Uterus (tissue), 4 donors: Measurements from ENCODE around the gene GIMAP8. TPM values are rescaled to one million over a fixed set of nuclear protein-coding genes. Genes with fewer than 3 reads are reported as not detected.

Experiments used
- DNase-seq, 2 donors: peaks; one replicate each; pipeline ENCODE4 v3.0.0-alpha.2; 2019 to 2020
- H3K27ac ChIP-seq, 2 donors: fragments of 200-600 bp; sonication (generic); 1 replicate in 1 of 2; 2 replicates in 1 of 2; pipeline ENCODE4 v1.5.1; 2016 to 2018
- H3K27me3 ChIP-seq, 2 donors: fragments of 200-600 bp; sonication (generic); one replicate each; pipeline ENCODE4 v1.5.1; 2018 to 2019; ENCODE audit warnings: control low read depth in 1 of 2
- H3K36me3 ChIP-seq, 2 donors: fragments of 200-600 bp; sonication (generic); one replicate each; pipeline ENCODE4 v1.5.1; 2019; ENCODE audit warnings: control low read depth in 1 of 2
- H3K4me1 ChIP-seq, 2 donors: fragments of 200-600 bp; sonication (generic); one replicate each; pipeline ENCODE4 v1.5.1; 2018 to 2019; ENCODE audit warnings: control low read depth in 1 of 2
- H3K4me3 ChIP-seq, 2 donors: fragments of 200-600 bp; sonication (generic); 1 replicate in 1 of 2; 2 replicates in 1 of 2; pipeline ENCODE4 v1.5.1; 2018 to 2019; ENCODE audit warnings: mild to moderate bottlenecking in 1 of 2
- H3K9me3 ChIP-seq, 2 donors: fragments of 200-600 bp; sonication (generic); one replicate each; pipeline ENCODE4 v1.5.1; 2019; ENCODE audit warnings: control low read depth in 1 of 2
- POLR2A ChIP-seq, 2 donors: fragments of 450-650 bp; IDR thresholded peaks; one replicate each; pipeline ENCODE4 v1.6.1; 2016; ENCODE audit warnings: antibody characterized with exemption in 2 of 2, mild to moderate bottlenecking in 1 of 2, moderate library complexity in 1 of 2
- intact Hi-C: fragments of 100-400 bp; cut with DNase I; formaldehyde crosslinking; loops from one replicate; pipeline ENCODE4 v1.15.1; 2023; ENCODE audit warnings: low total_unique reads
- total RNA-seq, 4 donors: library from RNA; depleted of rRNA in 3 of 4; stranded (reverse); fragments of >200 nt in 3 of 4; gene quantifications; one replicate each; pipeline versions ENCODE4 v1.1.0 to v1.2.4, GENCODE V29; 2014 to 2023
- TF ChIP-seq, protein P1 (sequence below), 4 experiments: fragments of 200-600 bp in 2 of 4; fragments of 450-650 bp in 2 of 4; sonication (generic) in 2 of 4; IDR thresholded peaks; one replicate each; pipeline ENCODE4 v1.5.1; 2016 to 2019; ENCODE audit warnings: antibody characterized with exemption in 4 of 4, mild to moderate bottlenecking in 2 of 4, moderate library complexity in 1 of 4
- donor health status: DM: yes; HTN: yes; CAD: no.

GIMAP8 gene
- total RNA-seq, 4 donors from 2014 or later = 16.7 to 47.7 (median 25.6) TPM

DNA sequence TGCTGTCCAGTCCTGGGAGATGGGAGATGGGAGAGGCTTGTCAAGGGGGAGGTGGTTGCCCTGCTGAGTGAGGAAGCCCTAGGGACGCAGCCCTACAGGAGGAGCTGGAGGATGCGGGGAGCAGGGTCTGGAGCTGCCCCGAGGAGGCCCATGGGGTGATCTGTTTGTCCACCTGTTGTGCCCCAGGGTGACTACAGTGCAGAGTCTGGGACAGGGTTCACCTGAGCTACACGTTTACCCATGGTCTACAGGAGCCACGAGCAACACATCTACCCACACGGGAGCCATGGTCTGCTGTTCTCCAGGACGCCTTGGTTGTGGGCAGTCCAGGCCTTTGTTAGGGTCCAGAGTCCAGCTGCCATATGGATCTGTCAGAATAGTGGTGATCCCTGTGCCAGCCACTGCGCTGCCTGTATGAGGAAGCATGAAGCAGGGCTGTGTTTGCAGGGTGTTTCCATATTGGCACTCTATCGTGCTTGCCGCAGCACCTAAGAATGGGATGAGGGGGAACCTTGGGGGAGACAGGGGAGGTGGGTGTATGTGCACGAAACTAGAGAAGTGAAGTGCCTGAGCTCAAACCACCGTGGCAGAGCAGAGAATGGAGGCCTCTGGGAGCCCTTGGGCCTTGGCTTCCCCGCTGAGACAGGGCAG, 47.6 kb upstream of the GIMAP8 start:
- peaks cover 8 to 9% of the 10 kb centered on the region in 2 donors for H3K4me1 ChIP-seq
- H3K27ac ChIP-seq = no peak overlapping the region
- intact Hi-C loops = no loop called here
- TF ChIP-seq POLR2A (IDR thresholded peaks at IDR 0.05) = no peak
- TF ChIP-seq, protein P1, sequence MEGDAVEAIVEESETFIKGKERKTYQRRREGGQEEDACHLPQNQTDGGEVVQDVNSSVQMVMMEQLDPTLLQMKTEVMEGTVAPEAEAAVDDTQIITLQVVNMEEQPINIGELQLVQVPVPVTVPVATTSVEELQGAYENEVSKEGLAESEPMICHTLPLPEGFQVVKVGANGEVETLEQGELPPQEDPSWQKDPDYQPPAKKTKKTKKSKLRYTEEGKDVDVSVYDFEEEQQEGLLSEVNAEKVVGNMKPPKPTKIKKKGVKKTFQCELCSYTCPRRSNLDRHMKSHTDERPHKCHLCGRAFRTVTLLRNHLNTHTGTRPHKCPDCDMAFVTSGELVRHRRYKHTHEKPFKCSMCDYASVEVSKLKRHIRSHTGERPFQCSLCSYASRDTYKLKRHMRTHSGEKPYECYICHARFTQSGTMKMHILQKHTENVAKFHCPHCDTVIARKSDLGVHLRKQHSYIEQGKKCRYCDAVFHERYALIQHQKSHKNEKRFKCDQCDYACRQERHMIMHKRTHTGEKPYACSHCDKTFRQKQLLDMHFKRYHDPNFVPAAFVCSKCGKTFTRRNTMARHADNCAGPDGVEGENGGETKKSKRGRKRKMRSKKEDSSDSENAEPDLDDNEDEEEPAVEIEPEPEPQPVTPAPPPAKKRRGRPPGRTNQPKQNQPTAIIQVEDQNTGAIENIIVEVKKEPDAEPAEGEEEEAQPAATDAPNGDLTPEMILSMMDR (IDR thresholded peaks at IDR 0.05) = no peak
- H3K36me3 ChIP-seq = no peaks in the 10 kb centered on the region
- H3K27me3 ChIP-seq = no peaks in the 10 kb centered on the region
- H3K9me3 ChIP-seq = no peaks in the 10 kb centered on the region
- DNase-seq = no peak
- no peak overlapping the region for H3K4me3 ChIP-seq

DNA sequence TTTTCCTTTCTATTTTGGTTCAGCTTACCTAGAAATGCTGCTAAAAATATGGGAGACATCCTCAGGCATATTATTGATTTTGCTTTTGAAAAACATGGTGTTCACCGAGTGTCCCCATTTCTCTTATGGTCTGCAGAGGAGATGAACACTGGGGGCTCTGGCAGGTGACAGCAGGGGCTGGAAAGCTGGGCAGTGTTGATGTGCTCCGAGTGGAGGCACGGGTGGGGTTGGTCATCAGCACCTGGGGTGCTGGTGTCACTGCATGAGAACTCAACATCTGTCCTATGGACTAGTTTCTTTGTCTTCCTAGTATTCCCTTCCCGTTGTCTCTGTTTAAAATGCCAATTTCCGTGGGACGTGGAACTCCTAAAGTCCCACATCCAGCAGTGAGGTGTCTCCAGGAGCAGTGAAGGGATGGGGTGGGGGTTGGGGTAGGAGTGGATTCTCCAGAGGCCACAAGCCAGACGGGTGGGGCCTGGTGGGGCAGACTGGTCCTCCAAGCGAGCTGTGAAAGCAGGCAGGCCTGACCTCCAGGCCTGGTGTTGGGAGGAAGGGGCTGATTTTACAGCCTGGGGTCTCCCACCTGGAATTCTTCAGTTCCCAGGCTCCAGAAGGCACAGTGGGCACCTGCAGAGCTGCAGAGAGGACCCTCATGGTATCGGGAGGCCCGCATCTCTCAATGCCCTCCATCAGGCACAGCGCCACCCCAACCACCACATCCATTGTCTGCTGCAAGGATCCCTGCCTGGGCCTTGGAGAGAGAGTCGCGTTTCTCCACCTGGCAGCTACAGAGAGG, 46.9 kb upstream of the GIMAP8 start:
- no peaks in the 10 kb centered on the region for H3K36me3 ChIP-seq
- peaks cover 8 to 9% of the 10 kb centered on the region in 2 donors for H3K4me1 ChIP-seq
- no peak for DNase-seq
- peak overlapping the region; percentile 98 to 99 for H3K27ac ChIP-seq
- H3K4me3 ChIP-seq = no peak overlapping the region
- H3K9me3 ChIP-seq = no peaks in the 10 kb centered on the region
- intact Hi-C loops = no loop called here
- H3K27me3 ChIP-seq = no peaks in the 10 kb centered on the region
- TF ChIP-seq, protein P1 (IDR thresholded peaks at IDR 0.05) = no peak
- TF ChIP-seq POLR2A (IDR thresholded peaks at IDR 0.05) = no peak

DNA sequence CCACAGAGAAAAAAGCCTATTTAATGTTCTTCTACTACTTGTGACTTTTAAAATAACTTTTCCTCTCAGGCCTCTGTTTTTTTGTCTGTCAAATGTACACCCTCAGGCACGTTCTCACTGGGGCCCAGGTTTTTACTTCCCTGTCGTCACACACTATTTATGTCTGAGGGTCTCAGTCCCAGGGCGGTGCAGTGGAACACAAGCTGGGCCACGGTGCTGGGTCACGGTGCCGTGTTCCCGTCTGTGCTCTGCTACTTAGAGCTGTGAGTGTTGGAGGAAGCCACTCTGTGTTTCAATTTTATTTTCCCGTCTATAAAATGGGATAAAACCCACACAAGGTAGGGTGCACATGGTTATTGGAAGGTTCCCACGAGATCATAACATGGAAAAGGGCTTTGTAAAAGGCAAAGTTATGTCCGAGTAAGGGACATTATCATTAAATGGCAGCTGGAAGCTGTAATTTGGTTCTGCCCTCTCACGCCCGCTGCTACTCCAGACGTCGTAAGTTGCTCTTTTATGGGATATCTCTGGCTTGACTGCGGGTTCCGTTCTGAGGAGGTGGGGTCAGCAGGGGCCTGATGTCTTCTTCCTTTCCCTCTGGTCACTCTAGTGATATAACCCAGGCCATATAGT, 46.1 kb upstream of the GIMAP8 start:
- Histone ChIP-seq H3K36me3 (no peaks in the 10 kb centered on the region), H3K4me3 (peak overlapping the region; percentile 63 to 80), H3K9me3 (no peaks in the 10 kb centered on the region), H3K27me3 (no peaks in the 10 kb centered on the region), H3K4me1 (peaks cover 8 to 9% of the 10 kb centered on the region in 2 donors), H3K27ac (peak overlapping the region; percentile 98 to 99)
- intact Hi-C loops = no loop called here
- DNase-seq = no peak
- TF ChIP-seq, protein P1 (IDR thresholded peaks at IDR 0.05) = no peak
- TF ChIP-seq POLR2A (IDR thresholded peaks at IDR 0.05) = no peak

DNA sequence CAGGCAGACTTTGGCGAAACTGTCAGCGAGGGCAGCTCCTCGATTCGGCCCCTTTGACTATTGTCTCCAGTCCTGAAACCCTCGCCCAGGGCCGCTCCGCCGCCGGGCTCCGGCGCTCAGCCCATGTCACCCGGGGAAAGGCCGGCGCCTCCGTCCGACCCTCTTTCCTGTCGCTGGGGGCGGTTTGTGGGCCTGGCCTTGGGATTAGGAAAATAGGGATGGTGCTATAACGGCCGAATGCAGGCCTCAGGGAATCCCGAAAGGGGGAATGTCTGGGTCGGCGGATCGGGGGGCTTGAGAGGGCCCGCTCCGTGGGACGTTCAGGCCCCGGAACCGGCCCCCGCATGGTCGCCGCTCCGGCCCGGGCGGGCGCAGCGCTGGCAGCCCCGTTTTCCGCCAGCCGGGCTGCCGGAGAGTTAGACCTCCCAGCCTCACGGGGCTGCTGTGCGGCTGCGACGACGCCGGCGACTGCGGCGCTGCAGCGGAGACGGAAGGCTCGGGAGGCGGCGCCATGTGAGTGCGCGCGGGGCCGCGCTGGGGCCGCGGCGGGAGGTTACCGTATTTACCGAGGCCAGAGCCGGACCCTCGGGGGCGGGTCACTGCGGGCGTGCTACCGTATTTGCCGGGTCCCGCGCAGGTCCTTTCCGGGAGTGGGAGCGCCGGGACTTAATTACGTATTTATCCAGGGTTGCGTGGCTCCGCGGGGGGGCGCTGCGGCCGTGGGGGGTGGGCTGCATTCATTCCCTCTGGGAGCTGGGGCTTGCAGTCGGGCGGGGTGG, 45.4 kb upstream of the GIMAP8 start:
- intact Hi-C loops = no loop called here
- Histone ChIP-seq H3K4me1 (peaks cover 8 to 9% of the 10 kb centered on the region in 2 donors), H3K4me3 (peak overlapping the region; percentile 63 to 80), H3K27me3 (no peaks in the 10 kb centered on the region), H3K9me3 (no peaks in the 10 kb centered on the region), H3K36me3 (no peaks in the 10 kb centered on the region), H3K27ac (peak overlapping the region; percentile 98 to 99)
- TF ChIP-seq, protein P1 (IDR thresholded peaks at IDR 0.05) = peak in 2 of 4 experiments; percentile 39 to 49
- TF ChIP-seq POLR2A (IDR thresholded peaks at IDR 0.05) = peak; percentile 10 to 77
- DNase-seq = peak; percentile 89 to 90
